Eye (tissue), 1 donor: ENCODE results near the gene IQCN.

ENCODE experiments used
- DNase-seq: peaks from one replicate; pipeline ENCODE4 v3.0.0-alpha.2; 2015

IQCN gene

DNA sequence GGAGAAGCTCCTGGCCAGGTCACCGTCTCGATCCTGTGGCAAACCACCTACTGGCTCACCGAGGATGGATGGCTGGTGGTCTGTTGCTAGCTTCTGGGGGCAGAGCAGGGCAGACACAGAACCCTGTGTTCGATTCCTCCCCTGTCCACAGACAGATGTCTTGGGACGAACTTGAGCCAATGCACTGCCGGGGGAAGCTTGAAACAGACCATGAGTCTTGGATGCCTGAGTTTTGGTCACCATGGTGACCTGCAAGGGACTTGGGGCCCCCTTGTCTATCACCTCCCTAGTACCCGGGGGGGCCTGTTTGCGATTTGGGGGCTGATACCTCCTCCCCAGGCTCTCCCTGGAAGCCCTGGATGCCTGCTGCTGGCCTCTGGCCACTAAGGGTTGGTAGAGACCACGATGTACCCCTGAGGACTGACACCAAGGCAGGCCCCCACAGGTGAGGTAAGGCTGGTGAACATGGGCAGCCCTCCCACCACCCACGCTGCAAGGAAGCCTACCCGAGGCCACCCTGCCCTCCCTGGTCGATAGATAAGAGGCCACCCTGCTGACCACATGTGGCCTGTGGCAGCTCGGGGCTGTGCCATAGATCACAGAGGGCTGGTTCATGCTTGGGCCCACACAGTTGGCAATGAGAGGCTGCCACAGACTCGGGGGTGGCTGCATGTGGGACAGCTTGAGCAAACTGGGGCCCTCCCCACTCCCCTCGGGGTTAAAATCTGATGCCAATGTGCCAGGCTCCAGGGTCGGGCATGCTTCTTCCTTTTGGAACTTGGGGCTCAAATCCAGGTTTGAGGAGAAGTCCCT, 10.7 kb downstream of the IQCN start:
- DNase-seq, result no peak

- peak; percentile 0 for DNase-seq
Observed at GRCh38 chr19:18262917-18263316, 11.3 kb downstream of the IQCN start.

GRCh38 chr19:18262144-18262543, 12.1 kb downstream of the IQCN start:
- no peak for DNase-seq

- no peak for DNase-seq
Observed at GRCh38 chr19:18261474-18261873, 12.8 kb downstream of the IQCN start.

DNA sequence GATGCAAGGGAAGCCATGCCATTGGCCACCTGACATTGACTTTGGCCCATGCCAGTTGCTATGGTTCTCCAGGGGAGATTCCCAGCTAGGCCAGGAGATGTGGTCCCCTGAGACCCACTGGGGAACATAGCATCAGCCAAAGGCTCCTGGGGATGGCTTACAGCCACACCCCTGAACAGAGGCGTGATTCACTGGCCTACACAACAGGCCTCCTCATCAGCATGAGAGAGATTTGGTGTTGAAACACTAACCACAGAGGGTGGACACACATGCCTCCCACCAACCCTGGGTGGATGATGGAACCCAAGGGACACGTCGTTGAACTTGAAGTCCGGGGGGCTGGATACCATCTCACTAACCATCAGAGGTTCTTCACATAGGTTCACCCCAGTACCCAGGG, 14.4 kb downstream of the IQCN start:
- no peak for DNase-seq

GRCh38 chr19:18257503-18258470, 16.5 kb downstream of the IQCN start:
- no peak for DNase-seq

GRCh38 chr19:18254546-18255503, 19.4 kb downstream of the IQCN start:
- no peak for DNase-seq

- DNase-seq, result no peak
Observed at GRCh38 chr19:18253716-18254115, 20.5 kb downstream of the IQCN start.

- DNase-seq, result no peak
Observed at GRCh38 chr19:18253130-18253529, 21.1 kb downstream of the IQCN start.

GRCh38 chr19:18252370-18252717, 21.9 kb downstream of the IQCN start:
- DNase-seq, result no peak

DNA sequence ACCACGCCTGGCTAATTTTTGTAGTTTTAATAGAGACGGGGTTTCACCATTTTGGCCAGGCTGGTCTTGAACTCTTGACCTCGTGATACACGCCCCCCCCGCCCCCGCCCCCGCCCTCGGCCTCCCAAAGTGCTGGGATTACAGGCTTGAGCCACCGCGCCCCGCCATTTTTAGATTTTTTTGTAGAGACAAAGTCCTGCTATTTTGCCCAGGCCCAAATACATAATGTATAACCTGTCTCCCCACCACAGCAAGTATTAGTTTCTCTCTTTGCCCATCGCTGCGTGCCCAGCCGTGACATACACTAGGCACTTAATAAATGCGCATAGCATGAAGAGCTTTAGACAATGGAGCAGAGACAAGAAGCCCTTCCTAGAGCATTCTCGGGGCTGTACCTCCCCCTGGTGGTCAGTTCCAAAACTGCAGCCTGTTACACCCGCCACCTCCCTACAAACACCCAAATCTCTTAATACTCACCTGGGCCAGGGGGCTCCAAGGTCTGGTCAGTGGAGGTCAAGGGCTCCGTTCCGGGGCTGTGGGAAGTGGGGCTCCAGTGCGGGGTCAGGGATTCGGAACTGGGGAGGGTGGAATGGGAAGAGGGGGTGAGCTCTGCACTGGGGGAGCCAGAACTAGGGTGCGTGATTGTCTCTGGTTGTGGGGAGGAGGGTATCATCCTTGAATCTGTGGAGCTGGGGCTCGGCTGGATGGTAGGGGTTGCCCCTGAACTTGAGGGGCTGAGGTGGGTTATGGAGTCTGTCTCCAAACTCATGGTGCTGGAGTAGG, 22.5 kb downstream of the IQCN start:
- DNase-seq, result peak; percentile 92

DNA sequence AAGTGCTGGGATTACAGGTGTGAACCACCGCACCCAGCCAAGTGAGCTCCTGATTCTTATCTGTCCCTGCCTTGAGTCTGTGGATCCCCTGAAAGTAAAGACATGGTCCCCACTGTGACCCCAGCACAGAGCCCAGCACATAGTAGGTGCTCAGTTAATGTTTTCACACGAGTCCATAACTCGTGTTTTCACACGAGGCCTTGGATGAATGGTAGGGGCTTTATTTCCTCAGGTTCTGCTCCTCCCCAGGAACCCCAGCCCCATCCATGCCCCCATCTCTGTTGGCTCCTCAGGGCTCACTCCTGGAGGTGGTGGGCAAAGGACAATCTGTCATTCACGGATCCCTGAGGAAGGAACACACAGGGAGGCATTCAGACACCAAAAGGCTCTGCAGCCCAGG, 24.4 kb downstream of the IQCN start:
- no peak for DNase-seq

DNA sequence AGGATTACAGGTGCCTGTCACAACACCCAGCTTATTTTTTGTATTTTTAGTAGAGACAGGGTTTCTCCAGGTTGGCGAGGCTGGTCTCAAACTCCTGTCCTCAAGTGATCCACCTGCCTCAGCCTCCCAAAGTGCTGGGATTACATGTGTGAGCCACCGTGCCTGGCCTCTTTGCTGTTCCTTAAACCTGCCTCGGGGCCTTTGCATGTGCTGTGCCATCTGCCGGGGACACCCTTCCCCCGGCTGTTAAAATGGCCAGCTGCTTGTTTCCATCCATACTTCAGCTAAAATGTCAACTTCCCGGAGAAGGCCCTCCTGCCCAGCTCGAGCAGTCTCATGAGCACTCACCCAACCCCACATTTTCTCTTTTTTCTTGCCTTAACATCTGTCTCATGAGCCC, 29.0 kb downstream of the IQCN start:
- DNase-seq, result no peak

DNA sequence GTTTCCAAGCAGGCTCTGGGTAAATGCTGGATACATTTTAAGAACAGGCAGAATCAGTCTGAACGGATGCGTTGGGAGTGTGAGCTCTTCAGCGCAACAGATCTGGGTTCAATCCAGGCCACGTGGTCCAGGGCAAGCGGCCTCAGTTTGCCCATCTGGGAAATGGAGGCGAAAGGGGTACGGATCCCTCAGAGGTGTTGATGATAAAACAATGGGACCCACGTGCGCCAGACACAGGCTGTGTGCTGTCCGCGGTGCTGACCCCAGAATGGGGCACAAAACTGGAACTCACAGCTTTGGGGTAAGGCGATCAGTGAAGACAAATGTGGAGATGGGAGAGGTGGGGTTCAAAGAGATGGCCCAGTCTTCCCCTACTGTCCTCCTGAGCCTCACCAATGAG, 34.9 kb downstream of the IQCN start:
- no peak for DNase-seq

DNA sequence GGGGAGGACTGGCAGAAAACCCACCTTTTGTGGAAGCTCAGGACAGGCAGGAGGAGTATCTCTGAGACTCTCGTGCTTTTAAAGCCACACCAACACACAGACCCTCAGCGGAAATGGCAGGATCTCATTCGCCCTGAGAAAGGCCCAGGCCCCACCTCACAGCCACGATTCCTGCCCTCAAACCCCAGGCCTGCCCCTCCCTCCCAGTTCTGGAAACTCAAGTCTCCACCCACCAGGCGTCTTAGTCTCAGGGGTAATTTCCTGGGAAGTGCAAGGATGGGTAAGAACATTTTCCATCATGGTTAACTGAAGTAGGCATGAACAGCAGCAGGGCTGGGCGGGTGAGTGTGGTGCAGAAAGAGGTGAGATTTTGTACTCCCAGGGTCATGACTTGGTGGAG, 40.1 kb downstream of the IQCN start:
- no peak for DNase-seq

GRCh38 chr19:18233224-18233825, 40.9 kb downstream of the IQCN start:
- DNase-seq, result peak; percentile 82

- DNase-seq, result peak; percentile 68
Observed at GRCh38 chr19:18232540-18233223, 41.6 kb downstream of the IQCN start.

DNA sequence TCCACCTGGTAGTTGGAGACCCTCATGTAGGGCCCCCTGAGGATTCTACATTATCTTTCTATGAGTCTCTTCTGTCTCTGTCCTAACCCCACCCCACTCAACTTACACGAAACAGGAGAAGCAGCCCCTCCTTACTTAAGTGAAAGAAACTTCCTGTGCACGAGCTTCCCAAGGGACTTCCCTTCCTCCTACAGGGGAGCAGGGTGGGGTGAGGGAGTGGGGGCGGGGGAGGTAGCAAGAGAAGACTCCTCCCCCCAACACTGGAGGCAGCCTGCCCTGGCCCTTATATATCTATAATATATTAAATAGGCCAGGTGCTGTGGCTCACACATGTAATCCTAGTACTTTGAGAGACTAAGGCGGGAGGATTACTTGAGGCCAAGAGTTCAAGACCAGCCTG, 42.5 kb downstream of the IQCN start:
- DNase-seq, result no peak

DNA sequence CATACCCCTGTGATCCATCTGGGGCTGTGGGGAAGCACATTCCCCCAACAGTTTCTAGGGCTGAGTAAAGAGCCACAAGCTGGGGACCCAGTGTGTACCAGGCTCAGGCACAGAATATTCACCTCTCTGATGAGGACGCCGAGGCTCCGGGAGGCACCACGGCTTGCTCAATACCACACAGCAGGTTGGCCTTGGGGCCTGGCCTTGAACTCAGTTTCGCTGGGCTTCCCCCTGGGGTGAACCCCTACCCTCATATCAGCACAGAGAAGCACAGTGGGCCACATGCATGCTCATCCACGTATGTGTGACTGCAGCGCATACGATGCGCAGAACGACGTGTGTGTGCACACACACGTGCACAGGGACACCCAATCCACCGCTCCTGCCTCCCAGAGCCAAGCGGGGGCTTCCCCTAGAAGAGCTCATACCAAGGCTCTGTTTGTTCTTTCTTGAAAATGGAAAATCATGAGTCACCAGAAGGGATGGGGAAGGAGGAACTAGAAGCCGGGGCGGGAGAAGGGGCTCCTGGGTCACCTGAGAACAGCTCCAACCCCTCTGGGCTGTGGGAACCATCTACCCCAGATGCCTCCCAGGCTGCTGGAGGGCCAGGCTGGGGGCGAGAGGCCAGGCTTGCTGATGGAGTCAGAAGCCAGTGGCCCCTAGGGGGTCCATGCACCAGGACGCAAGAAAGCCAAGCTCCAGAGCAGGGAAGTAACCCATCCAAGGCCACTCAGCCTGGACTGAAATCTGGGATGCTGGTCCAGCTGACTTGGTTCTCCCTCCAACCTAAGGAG, 43.1 kb downstream of the IQCN start:
- no peak for DNase-seq

DNA sequence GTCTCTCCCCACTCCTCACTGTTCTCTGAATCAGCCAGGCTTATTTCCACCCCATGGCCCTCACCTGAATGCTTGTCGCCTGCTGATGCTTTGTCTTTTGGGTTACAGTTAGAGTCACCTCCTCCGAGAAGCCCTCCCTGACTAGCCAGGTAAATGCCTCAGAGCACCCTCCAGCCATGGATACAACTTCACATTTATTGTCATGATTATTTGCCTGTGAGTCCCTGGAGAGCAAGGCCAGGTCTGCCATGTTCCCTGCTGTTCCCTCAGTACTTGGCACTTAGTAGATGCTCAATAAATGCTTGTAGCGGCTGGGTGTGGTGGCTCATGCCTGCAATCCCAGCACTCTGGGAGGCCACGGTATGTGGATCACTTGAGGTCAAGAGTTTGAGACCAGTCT, 44.3 kb downstream of the IQCN start:
- no peak for DNase-seq
